GM12892 (cell line): ENCODE data around the gene ATP1A3.

Experiments
- POLR2A ChIP-seq: IDR thresholded peaks from 2 replicates; pipeline ENCODE4 v1.6.1; 2011; ENCODE audit warnings: low read depth, low read length, control low read depth
- POLR2AphosphoS5 ChIP-seq: IDR thresholded peaks from 2 replicates; pipeline ENCODE4 v1.6.1; 2011; ENCODE audit warnings: low read depth, low read length, control low read depth
- TAF1 ChIP-seq: IDR thresholded peaks from 2 replicates; pipeline ENCODE4 v1.6.1; 2011; ENCODE audit warnings: low read depth, mild to moderate bottlenecking, control low read depth, low read length, borderline replicate concordance

GRCh38 chr19:41941410-41942202 is 52.4 kb downstream of the ATP1A3 start:
- TF ChIP-seq TAF1 (no peak), POLR2AphosphoS5 (no peak), POLR2A (no peak)
